Sigmoid colon (tissue), 4 donors: ENCODE data around the gene ELFN2.

ENCODE experiments used
- EP300 ChIP-seq, 4 donors: sonication (generic); formaldehyde crosslinking; IDR thresholded peaks; one replicate each; pipeline ENCODE4 v1.6.1; 2017; ENCODE audit warnings: antibody characterized with exemption in 4 of 4
- POLR2A ChIP-seq, 2 donors: fragments of 450-650 bp; IDR thresholded peaks; one replicate each; pipeline ENCODE4 v1.6.1; 2016; ENCODE audit warnings: antibody characterized with exemption in 2 of 2, mild to moderate bottlenecking in 2 of 2, moderate library complexity in 2 of 2
- TF ChIP-seq, protein P1 (sequence below), 4 experiments: fragments of 450-650 bp in 3 of 4; fragments of 200-600 bp in 1 of 4; IDR thresholded peaks; one replicate each; pipeline ENCODE4 v1.5.1; 2016 to 2019; ENCODE audit warnings: antibody characterized with exemption in 4 of 4, mild to moderate bottlenecking in 3 of 4, moderate library complexity in 2 of 4

DNA sequence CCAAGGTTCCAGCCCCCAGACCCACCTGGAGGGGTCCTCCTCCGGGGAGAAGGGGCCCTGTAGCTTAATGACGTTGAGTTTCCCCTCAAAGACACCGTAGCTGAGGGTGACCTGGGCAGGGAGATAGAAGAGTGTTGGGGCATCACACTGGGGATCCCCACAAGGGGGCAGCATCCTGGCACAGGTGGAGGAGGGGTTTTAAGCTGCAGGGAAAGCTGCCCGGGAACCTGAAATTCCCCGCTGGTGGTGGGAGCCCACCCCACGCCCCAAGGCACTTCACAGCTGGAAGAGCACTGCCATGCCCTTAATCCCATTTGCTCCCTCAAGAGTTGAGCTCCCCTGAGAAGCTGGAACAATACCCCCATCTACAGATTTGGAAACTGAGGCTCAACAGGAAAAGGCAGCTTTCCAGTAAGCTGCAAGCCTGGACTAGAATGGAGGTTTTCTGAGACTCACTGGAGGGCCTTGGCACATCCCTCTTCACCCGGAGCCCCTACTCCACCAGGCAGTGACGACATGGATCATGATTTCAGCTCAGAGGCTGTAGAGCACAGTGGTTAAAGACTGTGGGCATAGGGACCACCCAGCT, 45.2 kb upstream of the ELFN2 start:
- TF ChIP-seq, protein P1, sequence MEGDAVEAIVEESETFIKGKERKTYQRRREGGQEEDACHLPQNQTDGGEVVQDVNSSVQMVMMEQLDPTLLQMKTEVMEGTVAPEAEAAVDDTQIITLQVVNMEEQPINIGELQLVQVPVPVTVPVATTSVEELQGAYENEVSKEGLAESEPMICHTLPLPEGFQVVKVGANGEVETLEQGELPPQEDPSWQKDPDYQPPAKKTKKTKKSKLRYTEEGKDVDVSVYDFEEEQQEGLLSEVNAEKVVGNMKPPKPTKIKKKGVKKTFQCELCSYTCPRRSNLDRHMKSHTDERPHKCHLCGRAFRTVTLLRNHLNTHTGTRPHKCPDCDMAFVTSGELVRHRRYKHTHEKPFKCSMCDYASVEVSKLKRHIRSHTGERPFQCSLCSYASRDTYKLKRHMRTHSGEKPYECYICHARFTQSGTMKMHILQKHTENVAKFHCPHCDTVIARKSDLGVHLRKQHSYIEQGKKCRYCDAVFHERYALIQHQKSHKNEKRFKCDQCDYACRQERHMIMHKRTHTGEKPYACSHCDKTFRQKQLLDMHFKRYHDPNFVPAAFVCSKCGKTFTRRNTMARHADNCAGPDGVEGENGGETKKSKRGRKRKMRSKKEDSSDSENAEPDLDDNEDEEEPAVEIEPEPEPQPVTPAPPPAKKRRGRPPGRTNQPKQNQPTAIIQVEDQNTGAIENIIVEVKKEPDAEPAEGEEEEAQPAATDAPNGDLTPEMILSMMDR (IDR thresholded peaks at IDR 0.05), result peak in 1 of 4 experiments; percentile 15
- TF ChIP-seq POLR2A (IDR thresholded peaks at IDR 0.05), result no peak
- no peak for TF ChIP-seq EP300 (IDR thresholded peaks at IDR 0.05)
